ENCODE results near the gene MLIP. TPM values are rescaled to one million over a fixed set of nuclear protein-coding genes. Genes with fewer than 3 reads are reported as not detected.

Gene MLIP
- total and polyA plus RNA-seq, 2 of the 8 experiments (the other 6 are each of a cell fraction or from before 2014, with no cell fraction given), result not detected

DNA sequence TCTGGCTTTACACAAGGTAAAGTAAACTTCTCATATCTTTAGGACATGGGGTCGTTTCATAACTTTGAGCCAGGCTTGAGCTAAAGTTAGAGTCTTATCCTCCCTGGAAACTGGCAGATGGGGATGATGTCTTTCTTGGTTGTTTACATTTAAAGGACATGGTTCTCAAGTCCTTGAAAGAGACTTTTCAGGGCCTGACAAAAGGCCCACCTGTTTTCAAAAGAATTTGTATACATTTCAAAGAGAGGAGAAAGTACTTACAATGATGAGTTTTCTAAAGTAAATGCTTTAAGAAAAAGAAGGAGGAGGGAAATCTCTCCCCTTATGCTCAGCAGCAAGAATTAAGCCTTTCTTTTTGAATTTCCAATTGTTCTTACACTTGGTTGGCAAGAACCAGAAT, 151.3 kb downstream of the MLIP start:
- H3K79me1 ChIP-seq (ENCODE audit: low read depth, low read length), result no peaks in the 10 kb centered on the region
- WGBS, 2 experiments (ENCODE audit: extremely low coverage in 1 of 2, insufficient coverage in 1 of 2, insufficient read length in 1 of 2, insufficient replicate concordance in 2 of 2, low coverage in 1 of 2, low lambda C conversion rate in 2 of 2, missing lambda C conversion rate in 1 of 2), result 38% methylated on average over 1 of the region's 1 CpG; no CpG with 5 or more reads in 1 of the 2 experiments
- CTCF ChIA-PET (ENCODE audit: partially characterized antibody), result interaction anchor here (0.7 to 1.3 kb wide), 2 partner anchors 10 to 556 kb away, joined by 3 read pairs; no protein-coding TSS in a partner anchor
- TF ChIP-seq SP4 (IDR thresholded peaks at IDR 0.05; ENCODE audit: low read length), result no peak
- TF ChIP-seq TCF12 (IDR thresholded peaks at IDR 0.05; ENCODE audit: low read depth, low read length), result peak; percentile 63; the same call in 1 of the 2 replicates
- FAIRE-seq (peak; percentile 78), DNase-seq (ENCODE audit: low read depth in 1 of 2, low spot score in 2 of 2) (no peak)
- H4K91ac ChIP-seq (replicated peaks; ENCODE audit: insufficient read length, low read length), result no peak overlapping the region
- H3K56ac ChIP-seq (replicated peaks; ENCODE audit: insufficient read length, low read depth, low read length), result no peak overlapping the region
- no peaks in the 10 kb centered on the region for H3K9me3 ChIP-seq (ENCODE audit: insufficient read depth in 2 of 2, low read depth in 1 of 2, low read length in 1 of 2)
- H3K4ac ChIP-seq (replicated peaks; ENCODE audit: insufficient read length, low read depth, low read length), result no peak overlapping the region
- H4K5ac ChIP-seq (ENCODE audit: insufficient read length, low read depth, low read length), result no peak overlapping the region
- POLR2A ChIA-PET (ENCODE audit: partially characterized antibody), result no interaction called here
- H3K9ac ChIP-seq (replicated peaks in 1 of 4; ENCODE audit: extremely low read depth in 1 of 4, low read depth in 3 of 4, low read length in 3 of 4), result no peak overlapping the region
- no peak overlapping the region for H4K8ac ChIP-seq (ENCODE audit: extremely low read depth, insufficient read depth, low read length)
- H2AK5ac ChIP-seq (ENCODE audit: low read depth, low read length), result no peak overlapping the region
- no peaks in the 10 kb centered on the region for H3K79me2 ChIP-seq (ENCODE audit: control insufficient read depth in 1 of 2, insufficient read depth in 2 of 2, low read length in 2 of 2)
- no peak overlapping the region for H2BK120ac ChIP-seq (replicated peaks; ENCODE audit: low read depth, low read length)
- no peak overlapping the region for H3K27ac ChIP-seq (ENCODE audit: low read depth, low read length)
- no peak overlapping the region for H3K18ac ChIP-seq (ENCODE audit: extremely low read depth, low read length)
- H3K23me2 ChIP-seq (ENCODE audit: low read depth, low read length), result no peaks in the 10 kb centered on the region
- H3K27me3 ChIP-seq (replicated peaks in 1 of 4; ENCODE audit: control insufficient read depth in 3 of 4, extremely low read depth in 1 of 4, insufficient read depth in 3 of 4, low read length in 3 of 4), result no peaks in the 10 kb centered on the region
- H2BK5ac ChIP-seq (ENCODE audit: low read depth, low read length), result no peak overlapping the region
- H3K4me1 ChIP-seq (replicated peaks in 1 of 4; ENCODE audit: control insufficient read depth in 3 of 4, insufficient read depth in 4 of 4, low read length in 3 of 4), result peaks cover 0 to 12% (median 0%) of the 10 kb centered on the region in 4 experiments; a peak in 2 of 7 replicates
- H2AFZ ChIP-seq (ENCODE audit: low read length), result no peak overlapping the region
- H3K4me3 ChIP-seq (ENCODE audit: extremely low read depth in 1 of 4, insufficient read depth in 2 of 4, low read depth in 3 of 4, low read length in 4 of 4), result peak overlapping the region in 1 of 4 experiments; percentile 5; a peak in 1 of 8 replicates
- no peak overlapping the region for H2BK15ac ChIP-seq (ENCODE audit: low read length)
- no peaks in the 10 kb centered on the region for H3K36me3 ChIP-seq (ENCODE audit: control insufficient read depth in 2 of 4, insufficient read depth in 4 of 4, low read length in 3 of 4)
- H2BK20ac ChIP-seq (ENCODE audit: low read length), result no peak overlapping the region
- no peak overlapping the region for H3K23ac ChIP-seq (ENCODE audit: insufficient read length)
- H2BK12ac ChIP-seq (ENCODE audit: low read depth, low read length), result no peak overlapping the region
- H4K20me1 ChIP-seq (replicated peaks in 1 of 2; ENCODE audit: control insufficient read depth in 1 of 2, insufficient read depth in 2 of 2, low read length in 2 of 2), result no peaks in the 10 kb centered on the region
- H3K14ac ChIP-seq (ENCODE audit: insufficient read length), result no peak overlapping the region
- H3K4me2 ChIP-seq (ENCODE audit: insufficient read depth in 1 of 2, low read depth in 2 of 2, low read length in 2 of 2), result peak overlapping the region in 1 of 2 experiments; percentile 9; a peak in 1 of 4 replicates
